Astrocyte (in vitro differentiated cells and primary cell): ENCODE results near the gene GDF2. TPM values are rescaled to one million over a fixed set of nuclear protein-coding genes. Genes with fewer than 3 reads are reported as not detected.

Experiments used
- DNase-seq: peaks from one replicate; pipeline ENCODE4 v3.0.0-alpha.2; 2010; ENCODE audit warnings: low read depth
- FAIRE-seq: peaks from 2 replicates; lab custom pipeline; 2011; peaks lifted over from hg19 to GRCh38; lab: Jason Lieb, UNC
- H2AFZ ChIP-seq: 2 replicates; pipeline ENCODE4 v1.6.0; 2012; ENCODE audit warnings: low read depth, low read length, inconsistent platforms
- H3K27ac ChIP-seq: 2 replicates; pipeline ENCODE4 v1.5.1; 2011; ENCODE audit warnings: low read depth, low read length, inconsistent platforms
- H3K27me3 ChIP-seq: 2 replicates; pipeline ENCODE4 v1.6.0; 2011; ENCODE audit warnings: low read length, inconsistent platforms; ENCODE audit not compliant: insufficient read depth
- H3K36me3 ChIP-seq: 2 replicates; pipeline ENCODE4 v1.5.1; 2011; ENCODE audit warnings: low read length, inconsistent platforms; ENCODE audit not compliant: insufficient read depth
- H3K4me1 ChIP-seq: 2 replicates; pipeline ENCODE4 v1.5.1; 2011; ENCODE audit warnings: low read length, inconsistent platforms; ENCODE audit not compliant: insufficient read depth
- H3K4me2 ChIP-seq: 2 replicates; pipeline ENCODE4 v1.6.0; 2012; ENCODE audit warnings: low read length, inconsistent platforms
- H3K4me3 ChIP-seq: 2 replicates; pipeline ENCODE4 v1.5.1; 2011; ENCODE audit warnings: low read depth, mild to moderate bottlenecking, low read length, inconsistent platforms; ENCODE audit not compliant: insufficient read depth
- H3K79me2 ChIP-seq: 2 replicates; pipeline ENCODE4 v1.6.0; 2012; ENCODE audit warnings: mild to moderate bottlenecking, low read length, inconsistent platforms; ENCODE audit not compliant: insufficient read depth
- H3K9ac ChIP-seq: 2 replicates; pipeline ENCODE4 v1.6.0; 2012; ENCODE audit warnings: mild to moderate bottlenecking, low read length, inconsistent platforms
- H3K9me3 ChIP-seq: 2 replicates; pipeline ENCODE4 v1.5.1; 2012; ENCODE audit warnings: low read depth, mild to moderate bottlenecking, low read length, inconsistent platforms; ENCODE audit not compliant: insufficient read depth
- H4K20me1 ChIP-seq: 2 replicates; pipeline ENCODE4 v1.6.0; 2012; ENCODE audit warnings: low read length, inconsistent platforms; ENCODE audit not compliant: insufficient read depth
- H3K27ac Mint-ChIP-seq: one replicate; pipeline ENCODE4 v1.8.0; 2021; ENCODE audit warnings: mild to moderate bottlenecking, mixed read lengths; ENCODE audit not compliant: unreplicated experiment
- H3K27me3 Mint-ChIP-seq: one replicate; pipeline ENCODE4 v1.8.0; 2021; ENCODE audit warnings: low read depth, mixed read lengths; ENCODE audit not compliant: unreplicated experiment
- H3K36me3 Mint-ChIP-seq: one replicate; pipeline ENCODE4 v1.8.0; 2021; ENCODE audit warnings: low read depth, mixed read lengths; ENCODE audit not compliant: unreplicated experiment
- H3K4me1 Mint-ChIP-seq: one replicate; pipeline ENCODE4 v1.8.0; 2021; ENCODE audit warnings: low read depth, mixed read lengths; ENCODE audit not compliant: unreplicated experiment
- H3K4me3 Mint-ChIP-seq: one replicate; pipeline ENCODE4 v1.8.0; 2021; ENCODE audit warnings: mild to moderate bottlenecking, moderate library complexity, mixed read lengths; ENCODE audit not compliant: unreplicated experiment
- H3K9me3 Mint-ChIP-seq: one replicate; pipeline ENCODE4 v1.8.0; 2021; ENCODE audit warnings: mild to moderate bottlenecking, mixed read lengths; ENCODE audit not compliant: unreplicated experiment
- CTCF ChIP-seq: IDR thresholded peaks from 2 replicates; pipeline ENCODE4 v1.5.1; 2011; ENCODE audit warnings: low read depth, mild to moderate bottlenecking, inconsistent platforms, low read length, moderate library complexity; ENCODE audit not compliant: insufficient read depth
- EZH2 ChIP-seq: IDR thresholded peaks from 2 replicates; pipeline ENCODE4 v1.6.1; 2012; ENCODE audit warnings: mild to moderate bottlenecking, low read length, inconsistent platforms; ENCODE audit not compliant: insufficient read depth
- total RNA-seq: library from RNA; stranded (reverse); gene quantifications from 2 replicates; pipeline ENCODE4 v1.2.1, GENCODE V29; 2021

Gene GDF2
- total RNA-seq, 1 donor from 2014 or later, result not detected

DNA sequence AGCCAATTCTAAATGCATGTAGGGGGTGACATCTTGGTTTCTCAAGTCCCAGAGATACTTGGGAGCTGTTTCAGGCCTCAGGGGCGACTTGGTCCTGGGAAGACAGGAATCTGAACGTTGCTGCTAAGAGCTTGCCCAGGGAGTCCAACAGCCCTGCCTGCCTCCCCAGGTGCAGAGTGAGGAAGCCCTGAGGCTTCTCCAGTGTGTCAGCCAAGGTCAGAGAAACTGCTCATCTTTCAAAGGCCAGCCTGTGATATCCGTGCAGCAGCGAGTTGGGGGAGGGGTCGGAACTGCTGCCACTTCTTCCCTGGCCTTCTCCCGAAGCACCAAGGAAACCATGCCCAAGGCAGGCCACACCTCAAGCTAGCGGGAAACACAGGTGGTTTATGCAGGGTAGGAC lies 9.7 kb downstream of the GDF2 start:
- Histone ChIP-seq H3K27me3 (peaks cover 11% of the 10 kb centered on the region), H3K27ac (no peak overlapping the region), H4K20me1 (no peaks in the 10 kb centered on the region), H2AFZ (no peak overlapping the region), H3K4me3 (no peak overlapping the region), H3K36me3 (no peaks in the 10 kb centered on the region), H3K4me2 (no peak overlapping the region), H3K9ac (no peak overlapping the region), H3K9me3 (no peaks in the 10 kb centered on the region), H3K79me2 (no peaks in the 10 kb centered on the region), H3K4me1 (no peaks in the 10 kb centered on the region)
- DNase-seq (no peak), FAIRE-seq (no peak)
- H3K27ac Mint-ChIP-seq, result no peak overlapping the region
- H3K9me3 Mint-ChIP-seq, result no peaks in the 10 kb centered on the region
- H3K4me3 Mint-ChIP-seq, result no peak overlapping the region
- no peaks in the 10 kb centered on the region for H3K36me3 Mint-ChIP-seq
- no peak for TF ChIP-seq EZH2
- no peak for TF ChIP-seq CTCF
- peaks cover 3% of the 10 kb centered on the region for H3K4me1 Mint-ChIP-seq
- peaks cover 40% of the 10 kb centered on the region for H3K27me3 Mint-ChIP-seq

DNA sequence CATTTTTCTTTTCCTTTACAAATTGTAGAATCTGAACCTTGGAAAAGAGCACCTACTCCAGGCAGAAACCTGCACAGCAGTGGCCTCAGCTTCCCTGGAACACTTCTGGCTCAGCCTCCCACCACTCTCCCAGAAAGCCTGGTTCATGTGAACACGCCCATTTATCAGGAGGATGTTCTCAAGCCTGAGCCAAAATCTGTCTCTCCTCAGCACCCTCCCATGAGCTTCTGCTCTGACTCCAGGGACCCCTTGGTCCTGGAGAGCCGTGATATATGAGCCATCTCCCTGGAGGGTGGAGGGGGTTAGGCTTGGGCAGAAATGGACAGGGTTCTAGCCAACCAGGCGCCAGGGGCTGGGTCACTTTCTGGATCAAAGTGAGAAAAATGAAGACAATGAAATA lies 10.1 kb downstream of the GDF2 start:
- Histone ChIP-seq H3K4me2 (no peak overlapping the region), H2AFZ (no peak overlapping the region), H3K9me3 (no peaks in the 10 kb centered on the region), H3K79me2 (no peaks in the 10 kb centered on the region), H3K9ac (no peak overlapping the region), H3K36me3 (no peaks in the 10 kb centered on the region), H3K27ac (no peak overlapping the region), H4K20me1 (no peaks in the 10 kb centered on the region), H3K27me3 (peaks cover 12% of the 10 kb centered on the region), H3K4me1 (no peaks in the 10 kb centered on the region), H3K4me3 (no peak overlapping the region)
- Mint-ChIP-seq H3K9me3 (no peaks in the 10 kb centered on the region), H3K4me1 (peaks cover 3% of the 10 kb centered on the region), H3K27ac (no peak overlapping the region), H3K36me3 (no peaks in the 10 kb centered on the region), H3K27me3 (peaks cover 41% of the 10 kb centered on the region), H3K4me3 (no peak overlapping the region)
- no peak for DNase-seq
- no peak for FAIRE-seq
- TF ChIP-seq CTCF (no peak), EZH2 (no peak)

DNA sequence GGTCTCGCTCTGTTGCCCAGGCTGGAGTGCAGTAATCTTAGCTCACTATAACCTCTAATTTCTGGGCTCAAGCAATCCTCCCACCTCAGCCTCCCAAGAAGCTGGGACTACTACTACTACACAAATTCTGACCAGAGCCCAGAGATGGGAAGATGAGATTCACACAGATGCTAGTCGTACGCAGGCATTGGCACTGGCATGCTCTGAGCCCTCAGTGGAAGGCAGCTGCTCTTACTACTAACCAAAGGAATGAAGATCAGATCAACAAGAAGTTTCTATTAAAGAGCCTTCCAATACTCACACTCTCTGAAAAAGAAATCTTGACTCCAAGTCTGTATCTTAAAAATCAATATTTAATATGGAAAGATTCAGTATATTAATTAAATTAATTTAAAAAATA lies 10.7 kb downstream of the GDF2 start:
- Histone ChIP-seq H2AFZ (no peak overlapping the region), H3K27me3 (peaks cover 16% of the 10 kb centered on the region), H3K9ac (no peak overlapping the region), H3K36me3 (no peaks in the 10 kb centered on the region), H3K79me2 (no peaks in the 10 kb centered on the region), H3K4me1 (no peaks in the 10 kb centered on the region), H4K20me1 (no peaks in the 10 kb centered on the region), H3K27ac (no peak overlapping the region), H3K9me3 (no peaks in the 10 kb centered on the region), H3K4me3 (no peak overlapping the region), H3K4me2 (no peak overlapping the region)
- DNase-seq, result no peak
- FAIRE-seq, result no peak
- peaks cover 3% of the 10 kb centered on the region for H3K4me1 Mint-ChIP-seq
- H3K4me3 Mint-ChIP-seq, result no peak overlapping the region
- H3K9me3 Mint-ChIP-seq, result no peaks in the 10 kb centered on the region
- H3K27ac Mint-ChIP-seq, result no peak overlapping the region
- TF ChIP-seq EZH2, result no peak
- no peak for TF ChIP-seq CTCF
- H3K27me3 Mint-ChIP-seq, result peaks cover 38% of the 10 kb centered on the region
- no peaks in the 10 kb centered on the region for H3K36me3 Mint-ChIP-seq
